ENCODE measurements around the gene KCNK16.
A peak's percentile ranks its signal among the peaks of the same experiment; 100 is the strongest.
"Not testable (repeated sequence)": the region's sequence is repeated elsewhere in the genome, so short reads cannot be mapped to it uniquely, and the experiment has no call there.

KCNK16 gene

DNA sequence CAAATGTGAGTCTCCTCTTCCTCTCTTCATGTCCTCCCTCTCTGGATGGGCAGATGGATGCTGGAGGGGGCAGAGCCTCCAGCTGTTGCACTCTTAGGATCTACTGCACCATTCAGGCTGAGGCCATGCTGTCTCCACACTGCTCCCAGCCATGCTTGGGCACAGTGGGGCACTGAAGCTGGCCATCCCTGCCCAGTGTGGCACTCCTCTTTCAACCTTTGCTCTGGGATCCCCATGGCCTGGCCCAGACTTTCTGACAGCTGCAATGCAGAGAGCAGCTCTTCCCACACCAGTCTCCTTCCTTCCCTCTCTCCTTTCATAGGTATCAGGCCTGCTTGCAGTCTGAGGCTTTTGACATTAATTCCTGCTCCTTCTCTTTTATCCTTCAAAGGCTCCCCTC is 17.6 kb downstream of the KCNK16 start:
- no peak for DNase-seq

DNA sequence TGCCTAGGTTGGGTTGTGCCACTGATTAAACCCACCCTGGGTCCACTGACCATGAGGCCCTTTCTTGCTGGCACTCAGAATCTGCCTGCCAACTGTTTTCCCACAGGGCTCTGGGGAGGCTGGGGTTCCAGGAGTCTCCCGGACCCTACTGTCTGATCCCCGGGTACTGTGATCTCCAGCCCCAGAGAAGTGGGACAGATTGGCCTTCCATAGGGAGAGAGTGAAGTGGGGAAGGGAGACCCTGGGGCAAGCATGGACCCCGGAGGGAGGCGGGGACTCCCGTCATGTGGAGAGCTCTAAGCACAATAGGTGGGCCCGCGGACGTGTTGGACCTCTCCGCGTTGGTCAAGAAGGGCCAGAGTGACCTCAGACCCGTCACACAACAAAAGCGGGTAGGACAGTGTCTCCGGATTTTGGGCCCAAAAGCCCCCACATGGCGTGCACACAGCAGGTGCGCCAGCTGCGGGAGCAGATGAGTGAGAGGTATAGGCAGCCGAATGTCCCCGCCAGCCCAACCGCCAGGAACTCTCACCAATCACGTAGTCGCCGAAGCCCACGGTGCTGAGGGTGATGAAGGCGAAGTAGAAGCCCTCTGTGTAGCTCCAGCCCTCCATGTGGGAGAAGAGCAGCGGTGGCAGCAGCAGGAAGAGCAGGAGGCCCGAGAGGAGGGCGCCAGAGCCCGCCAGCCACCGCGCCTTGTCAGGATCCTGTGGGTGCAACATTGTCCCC is 18.9 kb downstream of the KCNK16 start:
- DNase-seq: no peak

DNA sequence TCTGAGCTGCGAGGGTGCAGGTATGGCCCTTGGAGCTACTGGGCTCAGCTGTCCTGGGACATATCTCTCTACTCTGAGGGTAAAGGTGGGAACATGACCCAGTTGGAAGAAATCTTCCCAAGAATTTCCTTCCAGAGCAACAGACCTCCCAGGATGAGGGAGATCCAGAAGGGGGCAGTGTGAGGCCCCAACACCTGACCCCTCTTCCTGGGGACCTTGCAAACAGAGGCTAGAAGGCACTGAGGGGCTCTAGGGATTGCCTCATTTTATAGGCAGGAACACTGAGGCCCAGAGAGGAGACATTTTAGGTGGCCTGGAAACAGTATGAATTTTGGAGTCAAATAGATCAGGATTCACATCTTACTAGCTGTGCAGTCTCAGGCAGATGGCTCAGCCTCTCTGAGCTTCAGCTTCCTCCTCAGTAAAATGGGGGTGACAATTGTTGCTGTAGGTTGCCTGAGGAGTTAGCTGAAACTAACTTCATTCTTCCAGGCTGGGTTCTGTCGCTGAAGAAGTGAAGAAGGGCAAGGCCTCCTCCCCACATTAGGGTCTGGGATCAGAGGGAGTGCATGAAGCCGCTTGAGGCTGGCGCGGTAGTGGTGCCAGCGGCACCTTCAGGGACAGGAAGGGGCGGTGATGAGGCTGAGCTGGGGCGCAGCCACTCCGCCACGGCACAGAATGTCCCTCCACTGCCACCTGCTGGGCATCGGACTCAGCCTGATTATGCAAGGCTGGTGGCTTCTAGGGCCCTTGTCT is 19.7 kb downstream of the KCNK16 start:
- peak; percentile 25 for DNase-seq

DNA sequence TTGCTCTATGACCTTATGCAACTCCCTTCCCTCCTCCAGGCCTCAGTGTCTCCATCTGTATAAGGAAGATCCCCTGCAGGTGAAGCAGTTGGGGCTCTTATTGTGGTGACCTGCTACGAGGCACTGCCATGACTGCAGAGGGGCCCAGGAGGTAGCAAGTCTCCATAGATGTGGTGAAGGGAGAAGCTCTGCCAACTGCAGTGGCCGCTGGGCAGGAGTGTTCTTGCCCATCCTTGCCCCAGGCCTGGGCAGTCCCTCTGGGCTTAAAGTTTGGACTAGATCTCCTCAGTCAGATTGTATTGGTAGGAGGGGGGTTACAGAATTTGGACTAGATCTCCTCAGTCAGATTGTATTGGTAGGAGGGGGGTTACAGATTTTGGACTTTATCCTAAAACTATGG is 20.5 kb downstream of the KCNK16 start:
- no peak for DNase-seq

GRCh38 chr6:39301606-39302005 is 20.9 kb downstream of the KCNK16 start:
- DNase-seq: no peak

DNA sequence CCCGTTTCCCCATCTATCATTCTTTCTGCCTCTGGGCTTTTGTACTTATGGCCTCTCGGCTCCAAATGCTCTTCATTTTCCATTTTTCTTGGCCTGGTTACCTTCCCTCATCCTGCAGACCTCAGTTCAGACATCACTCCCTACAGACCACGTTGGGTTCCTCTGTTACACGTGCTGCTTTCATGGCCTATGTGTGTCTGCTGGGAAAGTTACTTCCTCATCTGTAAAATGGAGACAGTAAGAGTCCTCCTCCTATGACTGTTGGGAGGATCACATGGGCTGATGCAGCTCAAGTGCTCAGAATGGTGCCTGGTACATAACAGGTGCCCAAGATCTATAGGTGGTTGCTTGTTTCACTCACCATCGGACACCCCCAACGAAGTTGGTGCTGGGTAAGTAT is 21.8 kb downstream of the KCNK16 start:
- no peak for DNase-seq

GRCh38 chr6:39298061-39298460 is 24.4 kb downstream of the KCNK16 start:
- DNase-seq: no peak

- DNase-seq: no peak
These were observed 25.5 kb downstream of the KCNK16 start for GRCh38 chr6:39296745-39297640.

DNA sequence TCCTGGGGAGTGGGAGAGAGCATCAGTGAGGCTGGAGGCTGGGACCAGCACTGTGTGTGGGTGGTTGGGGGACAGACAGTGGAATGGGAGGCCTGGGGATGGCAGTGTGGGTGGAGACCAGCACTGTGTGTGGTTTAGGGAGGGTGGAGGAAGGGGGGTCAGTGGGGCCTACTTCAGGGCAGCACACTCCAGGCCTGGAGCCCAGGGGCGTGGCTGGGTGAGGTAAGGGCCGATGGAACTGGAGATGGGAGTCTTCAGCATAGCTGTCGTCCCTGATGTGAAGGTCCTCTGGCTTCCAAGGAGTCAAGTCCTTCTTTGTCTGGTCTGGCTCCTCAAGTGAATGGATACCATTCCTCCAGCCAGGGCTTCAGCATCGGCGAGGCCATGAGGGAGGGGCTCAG is 26.9 kb downstream of the KCNK16 start:
- no peak for DNase-seq

GRCh38 chr6:39294899-39295298 is 27.6 kb downstream of the KCNK16 start:
- DNase-seq: no peak

- no peak for DNase-seq
These were observed 28.4 kb downstream of the KCNK16 start for GRCh38 chr6:39294133-39294532.

DNA sequence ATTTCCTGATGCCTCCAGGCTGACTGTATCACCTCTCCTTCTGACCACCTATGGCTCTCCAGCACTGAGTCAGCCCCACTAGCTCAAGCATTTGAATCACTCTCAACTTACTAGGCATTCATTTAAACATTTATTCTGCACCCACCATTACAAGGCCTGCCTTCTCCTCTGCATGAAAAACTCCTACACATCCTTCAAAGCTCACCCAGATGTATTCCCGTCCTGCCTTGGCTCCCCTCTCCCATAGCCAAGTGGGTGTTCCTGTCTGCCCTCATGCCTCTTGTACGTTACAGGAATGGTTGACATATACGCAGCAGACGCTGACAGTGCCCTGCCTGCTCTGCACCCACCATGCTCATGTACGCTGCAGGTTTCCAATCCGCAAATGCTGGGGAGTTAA is 29.9 kb downstream of the KCNK16 start:
- DNase-seq: no peak

DNA sequence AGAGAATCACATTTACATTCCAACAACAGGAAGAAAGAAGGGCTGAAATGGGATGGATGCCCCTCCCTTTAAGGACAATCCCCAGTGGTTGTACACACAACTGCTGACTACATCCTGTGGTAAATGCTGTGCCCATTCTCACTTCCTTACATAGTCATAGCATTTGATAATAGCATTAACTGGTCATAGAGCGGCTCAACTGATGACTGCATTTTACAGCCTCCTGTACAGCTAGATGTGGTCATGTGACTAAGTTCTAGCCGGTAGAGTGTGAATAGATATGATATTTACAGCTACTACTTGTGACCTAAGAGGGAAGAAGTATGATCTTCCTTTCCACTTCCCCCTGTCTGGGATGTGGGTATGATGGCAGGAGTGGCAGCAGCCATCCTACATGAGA is 33.0 kb downstream of the KCNK16 start:
- DNase-seq: no peak

GRCh38 chr6:39287601-39288000 is 34.9 kb downstream of the KCNK16 start:
- no peak for DNase-seq

- not testable (repeated sequence) for DNase-seq
These were observed 35.9 kb downstream of the KCNK16 start for GRCh38 chr6:39286596-39286995.

GRCh38 chr6:39282774-39283173 is 39.7 kb downstream of the KCNK16 start:
- no peak for DNase-seq

DNA sequence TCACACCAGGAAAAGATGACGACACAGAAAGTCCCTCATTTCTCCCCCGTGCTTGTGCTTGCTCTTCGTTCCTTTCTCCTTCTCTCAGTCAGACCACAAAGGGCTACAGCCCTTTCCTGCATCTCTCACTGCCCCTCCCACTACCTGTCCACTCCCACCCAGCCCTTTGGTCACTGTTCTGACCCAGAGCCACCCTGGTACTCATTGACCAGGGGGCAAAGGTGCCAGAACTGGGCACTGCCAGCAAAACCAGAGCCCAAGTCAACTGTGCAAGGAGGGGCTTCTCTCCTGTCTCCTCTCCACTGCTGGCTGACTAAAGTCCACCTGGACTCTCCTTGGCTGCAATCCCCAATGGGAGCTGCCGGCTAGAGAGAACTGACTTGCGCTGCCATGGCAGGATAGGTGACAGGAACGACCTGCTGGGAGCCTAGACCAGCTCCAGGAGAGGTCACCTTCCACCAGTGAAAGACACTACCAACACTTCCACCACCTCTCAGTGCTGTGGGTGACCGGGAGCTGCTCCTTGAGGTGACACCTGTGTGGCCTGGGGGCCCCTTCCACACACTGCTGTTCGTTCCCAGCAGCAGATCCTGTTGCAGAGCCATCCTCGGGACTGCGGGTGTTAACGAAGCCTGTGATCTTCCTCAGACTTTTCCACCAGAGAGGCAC is 41.1 kb downstream of the KCNK16 start:
- no peak for DNase-seq

GRCh38 chr6:39280247-39280731 is 42.2 kb downstream of the KCNK16 start:
- DNase-seq: no peak

DNA sequence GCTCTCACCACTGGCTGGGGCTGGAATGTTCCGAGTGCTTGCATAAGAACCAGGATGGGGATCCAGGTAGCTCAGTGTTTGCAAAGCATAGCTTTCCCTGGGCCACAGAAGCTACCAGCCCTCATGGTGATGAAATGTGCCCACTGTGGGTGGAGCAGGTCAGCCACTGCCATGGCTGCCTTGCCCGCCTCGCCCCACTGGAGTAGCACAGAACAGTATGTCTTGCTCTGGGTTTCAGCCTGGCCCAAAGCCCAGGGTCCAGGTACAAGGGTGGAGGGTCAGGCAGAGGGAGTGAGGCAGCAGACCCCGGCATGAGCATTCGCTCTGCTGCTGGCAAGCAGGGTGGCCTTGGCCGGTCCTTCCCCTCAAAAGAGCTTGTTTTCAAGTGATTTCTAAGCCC is 43.0 kb downstream of the KCNK16 start:
- no peak for DNase-seq

GRCh38 chr6:39276379-39276995 is 46.0 kb downstream of the KCNK16 start:
- no peak for DNase-seq

DNA sequence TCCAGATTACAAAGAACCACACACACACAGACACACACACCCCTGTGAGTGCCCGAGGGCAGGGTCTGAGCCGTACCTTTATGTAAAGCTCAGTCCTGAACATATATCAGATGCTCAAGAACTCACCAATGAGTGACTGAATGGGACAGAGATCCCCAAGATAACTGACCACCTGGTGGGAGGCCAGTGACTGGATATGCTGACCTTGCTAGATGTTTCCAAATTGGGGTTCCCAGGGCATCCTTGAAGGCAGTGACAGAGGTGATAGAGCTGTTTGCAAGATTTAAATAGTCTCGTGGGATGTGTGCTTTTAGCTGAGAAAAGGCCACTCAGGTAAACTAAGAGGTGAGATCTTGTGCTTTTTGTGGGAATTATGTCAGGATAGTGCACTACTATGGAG is 47.6 kb downstream of the KCNK16 start:
- no peak for DNase-seq

DNA sequence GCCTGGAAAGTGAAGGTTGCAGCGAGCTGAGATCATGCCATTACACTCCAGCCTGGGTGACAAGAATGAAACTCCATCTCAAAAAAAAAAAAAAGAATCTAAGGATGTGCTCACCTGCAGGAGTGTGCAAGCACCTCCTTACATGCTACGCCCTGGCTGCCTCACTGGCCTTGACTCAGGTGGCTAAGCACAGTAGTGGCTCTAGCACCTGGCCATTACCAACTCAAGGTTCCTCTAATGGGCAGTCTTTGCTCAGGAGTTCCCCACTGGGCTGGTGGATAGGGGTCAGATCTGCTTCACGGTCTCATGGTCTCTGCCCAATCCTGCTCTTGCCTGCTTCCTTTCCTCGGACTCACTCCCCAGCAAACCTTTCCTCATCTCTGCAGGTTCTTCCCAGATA is 48.0 kb downstream of the KCNK16 start:
- no peak for DNase-seq
